ENCODE results near the gene MYO19.
"Not testable (repeated sequence)": the region's sequence is repeated elsewhere in the genome, so short reads cannot be mapped to it uniquely, and the experiment has no call there.

The MYO19 gene

DNA sequence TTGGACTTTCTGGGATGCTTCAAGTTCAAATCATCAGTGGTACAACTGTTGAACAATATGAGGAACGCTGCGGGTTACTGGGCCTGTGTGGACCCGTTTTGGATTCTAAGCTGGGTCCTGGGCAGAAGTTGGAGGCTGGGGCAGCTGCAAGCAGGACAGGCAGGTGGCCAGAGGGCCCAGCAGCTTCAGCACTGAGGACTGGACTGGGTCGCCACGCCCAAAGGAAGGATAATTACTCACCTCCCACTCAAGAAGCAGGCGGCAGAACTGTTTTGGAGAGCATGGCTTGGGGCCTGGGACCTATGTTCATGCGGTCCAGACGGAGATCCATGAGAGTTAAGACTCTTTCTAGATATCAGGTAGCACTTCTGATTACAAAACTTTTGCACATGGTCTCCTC lies 49.6 kb downstream of the MYO19 start:
- TF ChIP-seq, protein P1, sequence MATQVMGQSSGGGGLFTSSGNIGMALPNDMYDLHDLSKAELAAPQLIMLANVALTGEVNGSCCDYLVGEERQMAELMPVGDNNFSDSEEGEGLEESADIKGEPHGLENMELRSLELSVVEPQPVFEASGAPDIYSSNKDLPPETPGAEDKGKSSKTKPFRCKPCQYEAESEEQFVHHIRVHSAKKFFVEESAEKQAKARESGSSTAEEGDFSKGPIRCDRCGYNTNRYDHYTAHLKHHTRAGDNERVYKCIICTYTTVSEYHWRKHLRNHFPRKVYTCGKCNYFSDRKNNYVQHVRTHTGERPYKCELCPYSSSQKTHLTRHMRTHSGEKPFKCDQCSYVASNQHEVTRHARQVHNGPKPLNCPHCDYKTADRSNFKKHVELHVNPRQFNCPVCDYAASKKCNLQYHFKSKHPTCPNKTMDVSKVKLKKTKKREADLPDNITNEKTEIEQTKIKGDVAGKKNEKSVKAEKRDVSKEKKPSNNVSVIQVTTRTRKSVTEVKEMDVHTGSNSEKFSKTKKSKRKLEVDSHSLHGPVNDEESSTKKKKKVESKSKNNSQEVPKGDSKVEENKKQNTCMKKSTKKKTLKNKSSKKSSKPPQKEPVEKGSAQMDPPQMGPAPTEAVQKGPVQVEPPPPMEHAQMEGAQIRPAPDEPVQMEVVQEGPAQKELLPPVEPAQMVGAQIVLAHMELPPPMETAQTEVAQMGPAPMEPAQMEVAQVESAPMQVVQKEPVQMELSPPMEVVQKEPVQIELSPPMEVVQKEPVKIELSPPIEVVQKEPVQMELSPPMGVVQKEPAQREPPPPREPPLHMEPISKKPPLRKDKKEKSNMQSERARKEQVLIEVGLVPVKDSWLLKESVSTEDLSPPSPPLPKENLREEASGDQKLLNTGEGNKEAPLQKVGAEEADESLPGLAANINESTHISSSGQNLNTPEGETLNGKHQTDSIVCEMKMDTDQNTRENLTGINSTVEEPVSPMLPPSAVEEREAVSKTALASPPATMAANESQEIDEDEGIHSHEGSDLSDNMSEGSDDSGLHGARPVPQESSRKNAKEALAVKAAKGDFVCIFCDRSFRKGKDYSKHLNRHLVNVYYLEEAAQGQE (IDR thresholded peaks at IDR 0.05; ENCODE audit: insufficient replicate concordance, low read depth), result no peak
- no peak for TF ChIP-seq GABPA (IDR thresholded peaks at IDR 0.05; ENCODE audit: low read depth)
- TF ChIP-seq, protein P2, sequence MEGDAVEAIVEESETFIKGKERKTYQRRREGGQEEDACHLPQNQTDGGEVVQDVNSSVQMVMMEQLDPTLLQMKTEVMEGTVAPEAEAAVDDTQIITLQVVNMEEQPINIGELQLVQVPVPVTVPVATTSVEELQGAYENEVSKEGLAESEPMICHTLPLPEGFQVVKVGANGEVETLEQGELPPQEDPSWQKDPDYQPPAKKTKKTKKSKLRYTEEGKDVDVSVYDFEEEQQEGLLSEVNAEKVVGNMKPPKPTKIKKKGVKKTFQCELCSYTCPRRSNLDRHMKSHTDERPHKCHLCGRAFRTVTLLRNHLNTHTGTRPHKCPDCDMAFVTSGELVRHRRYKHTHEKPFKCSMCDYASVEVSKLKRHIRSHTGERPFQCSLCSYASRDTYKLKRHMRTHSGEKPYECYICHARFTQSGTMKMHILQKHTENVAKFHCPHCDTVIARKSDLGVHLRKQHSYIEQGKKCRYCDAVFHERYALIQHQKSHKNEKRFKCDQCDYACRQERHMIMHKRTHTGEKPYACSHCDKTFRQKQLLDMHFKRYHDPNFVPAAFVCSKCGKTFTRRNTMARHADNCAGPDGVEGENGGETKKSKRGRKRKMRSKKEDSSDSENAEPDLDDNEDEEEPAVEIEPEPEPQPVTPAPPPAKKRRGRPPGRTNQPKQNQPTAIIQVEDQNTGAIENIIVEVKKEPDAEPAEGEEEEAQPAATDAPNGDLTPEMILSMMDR (IDR thresholded peaks at IDR 0.05; ENCODE audit: insufficient read depth, low read length), result no peak
- no peak for TF ChIP-seq SPI1 (IDR thresholded peaks at IDR 0.05; ENCODE audit: borderline replicate concordance, low read depth)
- H3K27ac ChIP-seq (replicated peaks), result no peak overlapping the region
- no peaks in the 10 kb centered on the region for H3K27me3 ChIP-seq (ENCODE audit: insufficient read depth, poor library complexity, severe bottlenecking)
- H3K4me3 ChIP-seq (replicated peaks; ENCODE audit: insufficient read depth, low read length), result no peak overlapping the region
- DNase-seq (ENCODE audit: low read depth in 1 of 2, low spot score in 1 of 2), result no peak

DNA sequence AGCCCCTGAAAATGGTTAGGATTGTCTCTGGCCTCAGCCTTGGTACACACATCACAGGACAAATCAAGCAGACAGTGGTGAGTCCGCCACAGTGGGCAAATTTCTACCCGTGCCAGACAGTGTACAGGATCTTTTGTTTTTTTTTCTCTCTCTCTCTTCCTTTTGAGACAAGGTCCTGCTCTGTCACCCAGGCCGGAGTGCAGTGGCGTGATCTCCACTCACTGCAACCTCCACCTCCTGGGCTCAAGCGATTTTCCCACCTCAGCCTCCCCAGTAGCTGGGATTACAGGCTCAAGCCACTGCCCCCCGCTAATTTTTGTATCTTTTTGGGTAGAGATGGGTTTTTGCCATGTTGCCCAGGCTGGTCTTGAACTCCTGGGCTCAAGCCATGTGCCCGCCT lies 50.6 kb downstream of the MYO19 start:
- H3K27ac ChIP-seq (replicated peaks); H3K27me3 ChIP-seq (ENCODE audit: insufficient read depth, poor library complexity, severe bottlenecking); DNase-seq (ENCODE audit: low read depth in 1 of 2, low spot score in 1 of 2); H3K4me3 ChIP-seq (replicated peaks; ENCODE audit: insufficient read depth, low read length): not testable (repeated sequence)

DNA sequence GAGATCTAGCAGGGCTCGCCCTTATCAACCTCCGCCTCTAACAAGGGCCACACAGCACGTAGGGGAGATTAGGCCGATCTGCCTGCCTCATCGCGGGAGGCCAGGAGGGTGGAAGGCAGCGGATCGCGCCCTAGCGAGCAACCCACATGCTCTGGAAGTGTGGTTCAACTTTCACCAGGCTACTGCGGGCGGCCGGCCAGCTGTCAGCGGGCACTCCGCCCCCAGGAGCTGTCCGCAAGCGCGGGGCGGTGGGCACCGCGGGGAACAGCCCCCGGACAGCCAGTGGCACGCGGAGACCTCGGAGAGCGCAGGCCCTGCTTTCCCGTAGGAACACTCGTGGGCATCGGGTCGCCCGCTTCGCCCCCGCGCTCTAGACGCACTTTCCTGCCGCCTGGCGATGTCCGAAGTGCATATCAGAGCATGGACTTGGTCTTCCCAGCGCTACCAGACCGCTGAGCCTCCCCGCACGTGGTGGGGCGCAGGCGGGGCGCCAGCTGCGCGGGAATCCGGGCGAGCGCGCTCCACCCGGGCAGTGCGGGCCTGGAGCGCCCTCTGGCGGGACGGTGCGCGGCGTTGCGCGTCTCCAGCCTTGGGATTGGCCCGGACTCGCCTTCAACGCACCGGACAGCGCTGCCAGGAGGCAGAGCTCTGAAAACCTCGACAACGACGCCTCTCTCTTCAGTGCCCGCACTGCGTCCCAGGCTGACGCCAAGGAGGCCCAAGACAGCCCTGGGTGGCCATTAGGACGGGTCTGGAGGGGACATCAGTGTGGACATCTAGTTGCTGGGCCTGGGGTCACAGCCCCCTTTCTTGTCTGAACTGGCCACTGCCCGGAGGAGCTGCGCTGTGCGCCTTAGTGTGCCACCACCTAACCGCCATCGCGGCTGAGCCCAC lies 51.8 kb downstream of the MYO19 start:
- TF ChIP-seq POLR2AphosphoS5 (IDR thresholded peaks at IDR 0.05; ENCODE audit: low read depth), result peak; percentile 58
- TF ChIP-seq, protein P1 (IDR thresholded peaks at IDR 0.05; ENCODE audit: insufficient replicate concordance, low read depth), result peak; percentile 54
- no peak for TF ChIP-seq GABPA (IDR thresholded peaks at IDR 0.05; ENCODE audit: low read depth)
- TF ChIP-seq SPI1 (IDR thresholded peaks at IDR 0.05; ENCODE audit: borderline replicate concordance, low read depth), result no peak
- TF ChIP-seq, protein P2 (IDR thresholded peaks at IDR 0.05; ENCODE audit: insufficient read depth, low read length), result peak; percentile 90
- H3K4me3 ChIP-seq (replicated peaks; ENCODE audit: insufficient read depth, low read length), result peak overlapping the region; percentile 29
- peaks cover 7% of the 10 kb centered on the region for H3K27me3 ChIP-seq (ENCODE audit: insufficient read depth, poor library complexity, severe bottlenecking)
- no peak overlapping the region for H3K27ac ChIP-seq (replicated peaks)
- DNase-seq (ENCODE audit: low read depth in 1 of 2, low spot score in 1 of 2), result peak; percentile 71 to 81

DNA sequence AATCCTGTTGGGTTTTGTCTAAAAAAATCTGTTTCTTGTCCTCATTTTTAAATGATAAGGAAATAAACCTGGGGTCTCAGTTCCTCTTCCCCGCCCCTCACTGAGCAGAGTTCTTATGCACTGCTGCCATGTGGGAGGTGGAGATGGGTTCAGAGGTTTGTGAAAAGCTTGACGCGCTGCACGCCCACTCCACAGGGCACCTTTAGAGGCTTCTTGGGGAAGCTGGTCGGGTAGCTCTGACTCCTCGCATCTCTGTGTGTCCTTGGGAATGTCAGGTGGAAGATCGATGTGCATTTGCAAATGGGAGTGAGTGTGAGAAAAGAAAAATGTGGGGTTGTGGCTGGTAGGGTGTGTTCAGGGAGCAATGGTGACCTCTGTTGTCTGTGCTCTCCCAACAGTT lies 52.8 kb downstream of the MYO19 start:
- no peak for DNase-seq (ENCODE audit: low read depth in 1 of 2, low spot score in 1 of 2)
- Histone ChIP-seq H3K27ac (replicated peaks) (no peak overlapping the region), H3K27me3 (ENCODE audit: insufficient read depth, poor library complexity, severe bottlenecking) (peaks cover 11% of the 10 kb centered on the region), H3K4me3 (replicated peaks; ENCODE audit: insufficient read depth, low read length) (no peak overlapping the region)
- no peak for TF ChIP-seq POLR2AphosphoS5 (IDR thresholded peaks at IDR 0.05; ENCODE audit: low read depth)
- TF ChIP-seq, protein P2 (IDR thresholded peaks at IDR 0.05; ENCODE audit: insufficient read depth, low read length), result no peak
- no peak for TF ChIP-seq GABPA (IDR thresholded peaks at IDR 0.05; ENCODE audit: low read depth)
- TF ChIP-seq, protein P1 (IDR thresholded peaks at IDR 0.05; ENCODE audit: insufficient replicate concordance, low read depth), result no peak
- TF ChIP-seq SPI1 (IDR thresholded peaks at IDR 0.05; ENCODE audit: borderline replicate concordance, low read depth), result no peak
